ENCODE data around the gene ZNF568. TPM values are rescaled to one million over a fixed set of nuclear protein-coding genes. Genes with fewer than 3 reads are reported as not detected.

ZNF568 gene
- 18.8 and 22.0 TPM in 2 replicates for total RNA-seq (ENCODE audit: low replicate concordance)

DNA sequence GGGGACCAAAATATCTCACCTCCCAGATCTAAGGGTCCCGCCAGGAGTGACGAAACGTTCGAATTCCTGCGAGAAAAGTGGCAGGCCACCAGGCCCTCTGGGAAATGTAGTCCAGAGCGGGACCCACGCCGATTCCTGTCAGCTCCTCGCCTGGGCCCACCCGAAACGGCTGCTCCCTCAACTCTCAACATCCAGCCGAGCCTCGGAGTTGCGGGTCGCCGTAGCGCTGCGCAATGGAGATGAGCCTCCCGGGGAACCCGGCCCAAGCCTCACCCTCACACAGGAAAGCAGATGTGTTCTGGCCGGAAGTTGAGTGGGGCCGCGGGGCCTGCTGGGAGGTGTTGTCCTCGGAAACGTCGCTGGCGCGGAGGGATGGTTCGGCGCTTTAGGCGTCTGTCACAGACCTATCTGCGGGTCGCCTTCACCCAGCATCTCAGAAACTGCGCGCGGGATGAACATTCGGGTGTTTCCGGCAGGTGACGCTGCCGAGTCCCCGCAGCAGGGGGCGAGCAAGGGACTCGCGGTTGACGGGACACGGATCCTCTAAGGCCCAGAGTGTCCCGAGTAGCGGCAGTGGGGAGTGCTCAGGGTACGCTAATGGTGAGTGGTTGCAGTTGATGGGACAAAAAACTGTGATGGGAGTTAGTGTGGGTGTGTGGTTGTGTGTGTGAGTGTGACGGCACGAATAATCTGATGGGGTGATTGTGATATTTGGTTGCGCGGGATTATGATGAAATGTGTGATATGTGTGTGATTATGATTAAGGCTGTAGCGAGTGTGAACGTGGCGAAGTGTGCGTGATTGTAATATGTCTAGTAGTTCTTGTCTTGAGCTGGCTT lies at the start of gene ZNF568, which contains the start of gene ZNF829:
Gene ZNF568, plus strand, starts transcription at position 341 of the 839 bp plus-strand sequence. CDS start 6,439 bp downstream, outside the sequence.
Gene ZNF829, minus strand, starts transcription at position 300 of the 839 bp plus-strand sequence. CDS start 1,124 bp downstream, outside the sequence.

Other genes starting within 250 kb of the ZNF568 start
- gene ZNF461, start 249.5 kb upstream of the ZNF568 start, total RNA-seq (ENCODE audit: low replicate concordance), result 10.6 and 17.9 TPM in 2 replicates
- 3.2 and 5.3 TPM in 2 replicates for gene ZNF567, start 228.7 kb upstream of the ZNF568 start, total RNA-seq (ENCODE audit: low replicate concordance)
- gene ZNF850, start 143.5 kb upstream of the ZNF568 start, total RNA-seq (ENCODE audit: low replicate concordance), result 1.2 and 5.9 TPM in 2 replicates
- gene ZNF790, start 77.9 kb upstream of the ZNF568 start, total RNA-seq (ENCODE audit: low replicate concordance), result 9.8 and 10.9 TPM in 2 replicates
- 1.3 and 2.3 TPM in 2 replicates for gene ZNF345, start 65.5 kb upstream of the ZNF568 start, total RNA-seq (ENCODE audit: low replicate concordance)
- gene ZNF829, start within 50 bp of the ZNF568 start, total RNA-seq (ENCODE audit: low replicate concordance), result 1.8 and 2.4 TPM in 2 replicates
- gene ZNF420, start 162.1 kb downstream of the ZNF568 start, total RNA-seq (ENCODE audit: low replicate concordance), result 7.8 and 13.3 TPM in 2 replicates